DND-41 (cell line): Measurements from ENCODE around the gene MEF2D.

ENCODE experiments used
- ATAC-seq: fragments of 200-7000 bp; cut with Tn5 transposase; 3 replicates; pipeline ENCODE4 v1.9.1; 2021; ENCODE audit warnings: low read depth; ENCODE audit not compliant: insufficient read depth
- DNase-seq: peaks from one replicate; pipeline ENCODE4 v3.0.0-alpha.2; 2020
- H2AFZ ChIP-seq: 2 replicates; pipeline ENCODE4 v1.6.0; 2012; ENCODE audit warnings: low read depth, low read length
- H3K27ac ChIP-seq: 2 replicates; pipeline ENCODE4 v1.5.1; 2012; ENCODE audit warnings: low read length, inconsistent platforms
- H3K27me3 ChIP-seq: fragments of 200-600 bp; sonication (generic); 2 replicates; pipeline ENCODE4 v1.6.0; 2012; ENCODE audit warnings: low read length, mild to moderate bottlenecking, inconsistent platforms; ENCODE audit not compliant: insufficient read depth, poor library complexity
- H3K36me3 ChIP-seq: 2 replicates; pipeline ENCODE4 v1.5.1; 2012; ENCODE audit warnings: low read length, inconsistent platforms; ENCODE audit not compliant: insufficient read depth
- H3K4me1 ChIP-seq: 2 replicates; pipeline ENCODE4 v1.5.1; 2012; ENCODE audit warnings: mild to moderate bottlenecking, low read length; ENCODE audit not compliant: insufficient read depth
- H3K4me2 ChIP-seq: 2 replicates; pipeline ENCODE4 v1.6.0; 2012; ENCODE audit warnings: mild to moderate bottlenecking, moderate library complexity, low read length, inconsistent platforms; ENCODE audit not compliant: insufficient read depth
- H3K4me3 ChIP-seq, 2 experiments: fragments of 200-600 bp in 1 of 2; shearing (Covaris generic) in 1 of 2; 2 replicates each; pipeline ENCODE4 v1.5.1; 2012 to 2016; ENCODE audit warnings: inconsistent platforms in 2 of 2, low read length in 2 of 2, mild to moderate bottlenecking in 2 of 2, low read depth in 1 of 2, moderate library complexity in 1 of 2
- H3K79me2 ChIP-seq: 2 replicates; pipeline ENCODE4 v1.6.0; 2012; ENCODE audit warnings: low read length, inconsistent platforms; ENCODE audit not compliant: insufficient read depth
- H3K9ac ChIP-seq: 2 replicates; pipeline ENCODE4 v1.6.0; 2012; ENCODE audit warnings: low read depth, mild to moderate bottlenecking, inconsistent platforms, low read length, moderate library complexity
- H3K9me3 ChIP-seq: 2 replicates; pipeline ENCODE4 v1.5.1; 2012; ENCODE audit warnings: low read length, moderate library complexity, mild to moderate bottlenecking, inconsistent platforms; ENCODE audit not compliant: insufficient read depth, severe bottlenecking
- H4K20me1 ChIP-seq: 2 replicates; pipeline ENCODE4 v1.6.0; 2012; ENCODE audit warnings: low read length; ENCODE audit not compliant: insufficient read depth
- CTCF ChIP-seq: IDR thresholded peaks from 2 replicates; pipeline ENCODE4 v1.5.1; 2012; ENCODE audit warnings: borderline replicate concordance, low read length, moderate library complexity, mild to moderate bottlenecking; ENCODE audit not compliant: poor library complexity, severe bottlenecking; ENCODE audit errors: extremely low read depth
- EZH2 ChIP-seq: IDR thresholded peaks from 3 replicates; pipeline ENCODE4 v1.6.1; 2012; ENCODE audit warnings: borderline replicate concordance, low read depth, mild to moderate bottlenecking, moderate library complexity, low read length, inconsistent platforms; ENCODE audit not compliant: severe bottlenecking

MEF2D gene

GRCh38 chr1:156493154-156493631 lies 7.4 kb downstream of the MEF2D start:
- Histone ChIP-seq H3K27me3 (no peaks in the 10 kb centered on the region), H3K9ac (no peak overlapping the region), H3K4me3 (no peak overlapping the region), H3K79me2 (peaks cover 100% of the 10 kb centered on the region), H3K27ac (no peak overlapping the region), H3K4me2 (no peak overlapping the region), H3K36me3 (peaks cover 36% of the 10 kb centered on the region), H4K20me1 (peaks cover 99% of the 10 kb centered on the region), H3K4me1 (peaks cover 19% of the 10 kb centered on the region), H2AFZ (no peak overlapping the region), H3K9me3 (no peaks in the 10 kb centered on the region)
- TF ChIP-seq CTCF (no peak), EZH2 (no peak)
- ATAC-seq (no peak), DNase-seq (no peak)

- H3K4me3 ChIP-seq = no peak overlapping the region
- peaks cover 100% of the 10 kb centered on the region for H3K79me2 ChIP-seq
- TF ChIP-seq EZH2 (no peak), CTCF (no peak)
- no peak overlapping the region for H3K4me2 ChIP-seq
- peaks cover 14% of the 10 kb centered on the region for H3K4me1 ChIP-seq
- no peaks in the 10 kb centered on the region for H3K27me3 ChIP-seq
- H4K20me1 ChIP-seq = peaks cover 99% of the 10 kb centered on the region
- H3K9ac ChIP-seq = no peak overlapping the region
- no peak overlapping the region for H3K27ac ChIP-seq
- ATAC-seq = no peak
- no peak for DNase-seq
- H2AFZ ChIP-seq = no peak overlapping the region
- H3K9me3 ChIP-seq = no peaks in the 10 kb centered on the region
- peaks cover 35% of the 10 kb centered on the region for H3K36me3 ChIP-seq
Measured at GRCh38 chr1:156492591-156493080, 7.9 kb downstream of the MEF2D start.

GRCh38 chr1:156492013-156492590 lies 8.5 kb downstream of the MEF2D start:
- H3K9ac ChIP-seq = no peak overlapping the region
- H3K4me3 ChIP-seq = no peak overlapping the region
- peaks cover 99% of the 10 kb centered on the region for H4K20me1 ChIP-seq
- no peaks in the 10 kb centered on the region for H3K9me3 ChIP-seq
- H3K79me2 ChIP-seq = peaks cover 100% of the 10 kb centered on the region
- ATAC-seq = no peak
- H2AFZ ChIP-seq = no peak overlapping the region
- H3K27me3 ChIP-seq = no peaks in the 10 kb centered on the region
- TF ChIP-seq EZH2 (no peak), CTCF (no peak)
- no peak for DNase-seq
- H3K4me2 ChIP-seq = no peak overlapping the region
- peaks cover 9% of the 10 kb centered on the region for H3K4me1 ChIP-seq
- no peak overlapping the region for H3K27ac ChIP-seq
- H3K36me3 ChIP-seq = peaks cover 30% of the 10 kb centered on the region
